Measurements from ENCODE around the gene ZNF611.

- peak; percentile 90 for TF ChIP-seq POLR2A (conservative IDR thresholded peaks at IDR 0.05)
- TF ChIP-seq SMARCA5 (IDR thresholded peaks at IDR 0.05): no peak
- peak; percentile 37; the same call in 1 of the 2 replicates for TF ChIP-seq ZBTB33 (CRISPR knock-in tag; IDR thresholded peaks at IDR 0.05)
- peak; percentile 66 to 76 (median 75) for TF ChIP-seq CTCF (IDR thresholded peaks at IDR 0.05 in 2 of 3, conservative IDR thresholded peaks at IDR 0.05 in 1 of 3; ENCODE audit: insufficient read depth in 2 of 3, low read depth in 1 of 3, low read length in 3 of 3)
- TF ChIP-seq MAFK (IDR thresholded peaks at IDR 0.05; ENCODE audit: low read length): no peak
- no peak for TF ChIP-seq ZNF76 (CRISPR knock-in tag; IDR thresholded peaks at IDR 0.05; ENCODE audit: borderline replicate concordance)
- no peak for TF ChIP-seq CBFA2T3 (IDR thresholded peaks at IDR 0.05)
These were observed at the start of gene ZNF611 for GRCh38 chr19:52734893-52735661.

All from K562 (cell line).